GM18505 (cell line): ENCODE results near the gene PPP1R2.
"Not testable (repeated sequence)": the region's sequence is repeated elsewhere in the genome, so short reads cannot be mapped to it uniquely, and the experiment has no call there.

Experiments
- ATAC-seq: cut with Tn5 transposase; IDR thresholded peaks from one replicate; pipeline ENCODE4 v1.9.1; 2021; ENCODE audit not compliant: unreplicated experiment
- POLR2A ChIP-seq: IDR thresholded peaks from 4 replicates; pipeline ENCODE4 v1.6.1; 2011; ENCODE audit warnings: borderline replicate concordance; ENCODE audit not compliant: insufficient read depth, insufficient read length; ENCODE audit errors: extremely low read depth

The PPP1R2 gene

GRCh38 chr3:195540027-195540426 lies 3.1 kb downstream of the PPP1R2 start:
- TF ChIP-seq POLR2A, result no peak
- ATAC-seq, result no peak

DNA sequence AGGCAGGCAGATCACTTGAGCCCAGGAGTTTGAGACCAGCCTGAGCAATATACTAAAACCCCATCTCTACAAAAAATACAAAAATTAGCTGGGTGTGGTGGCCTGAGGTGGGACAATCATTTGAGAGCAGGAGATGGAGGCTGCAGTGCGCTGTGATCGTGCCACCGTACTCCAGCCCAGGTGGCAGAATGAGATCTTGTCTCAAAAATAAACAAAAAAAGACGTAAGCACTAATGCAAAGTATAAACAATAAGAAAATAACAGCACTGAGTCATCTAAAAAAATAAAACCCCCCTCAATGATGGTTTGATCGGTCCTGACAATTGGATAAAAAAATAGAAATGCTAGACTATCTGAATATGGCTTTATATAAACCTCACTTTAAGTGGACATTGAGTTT lies 3.6 kb downstream of the PPP1R2 start:
- TF ChIP-seq POLR2A, result no peak
- ATAC-seq, result no peak

GRCh38 chr3:195537995-195538394 lies 5.1 kb downstream of the PPP1R2 start:
- ATAC-seq, result peak; percentile 44
- TF ChIP-seq POLR2A, result no peak

DNA sequence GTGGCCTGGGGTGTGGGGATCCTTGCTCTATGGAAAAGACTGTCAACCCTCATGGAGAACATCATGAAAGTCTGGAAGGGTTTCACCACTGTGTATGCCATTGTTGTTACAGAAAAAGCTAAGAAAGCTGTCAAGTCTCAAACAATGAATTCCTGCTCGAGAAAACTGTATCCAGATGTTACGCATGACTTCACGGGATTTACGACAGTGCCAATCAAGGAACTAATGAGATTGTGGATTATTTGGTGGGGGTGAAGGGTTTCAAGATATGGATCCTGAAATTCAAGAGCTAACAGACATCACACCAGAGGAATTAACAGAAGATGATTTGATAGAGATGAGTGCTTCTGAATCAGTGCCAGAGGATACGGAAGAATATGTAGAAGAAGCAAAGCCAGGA lies 7.8 kb downstream of the PPP1R2 start:
- ATAC-seq, result no peak
- no peak for TF ChIP-seq POLR2A

DNA sequence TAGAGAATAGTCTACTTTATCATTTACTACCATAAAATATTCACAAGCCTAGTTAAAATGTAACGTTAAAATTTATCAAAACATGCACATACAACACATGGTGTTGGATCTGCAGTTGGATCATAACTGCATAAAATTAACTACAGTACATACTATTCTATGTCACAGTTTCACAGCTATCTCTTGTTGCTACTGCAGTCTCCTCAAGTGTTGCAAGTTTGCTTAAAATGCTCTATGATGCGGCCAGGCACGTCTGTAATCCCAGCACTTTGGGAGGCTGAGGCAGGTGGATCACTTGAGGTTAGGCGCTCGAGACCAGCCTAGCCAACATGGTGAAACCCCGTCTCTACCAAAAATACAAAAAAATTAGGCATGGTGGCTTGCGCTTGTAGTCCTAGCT lies 10.3 kb downstream of the PPP1R2 start:
- TF ChIP-seq POLR2A, result no peak
- ATAC-seq, result no peak

DNA sequence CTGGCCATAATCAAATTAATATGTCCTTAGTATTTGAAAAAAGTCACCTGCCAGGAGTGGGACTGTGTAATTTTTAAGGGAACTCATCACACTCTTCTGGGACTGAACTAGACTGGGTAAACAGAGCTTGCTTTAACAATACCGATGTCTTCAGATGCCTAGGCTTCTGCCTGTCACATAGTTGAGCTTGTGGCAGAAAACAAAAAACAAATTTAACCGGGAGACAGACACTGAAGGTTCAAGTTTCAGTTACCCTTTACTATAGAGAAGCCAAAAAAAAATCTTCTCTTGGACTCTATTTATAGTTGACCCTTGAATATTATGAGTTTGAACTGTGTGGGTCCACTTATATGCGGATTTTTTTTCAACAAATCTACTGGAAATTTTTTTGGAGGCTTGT lies 10.8 kb downstream of the PPP1R2 start:
- no peak for TF ChIP-seq POLR2A
- ATAC-seq, result no peak

DNA sequence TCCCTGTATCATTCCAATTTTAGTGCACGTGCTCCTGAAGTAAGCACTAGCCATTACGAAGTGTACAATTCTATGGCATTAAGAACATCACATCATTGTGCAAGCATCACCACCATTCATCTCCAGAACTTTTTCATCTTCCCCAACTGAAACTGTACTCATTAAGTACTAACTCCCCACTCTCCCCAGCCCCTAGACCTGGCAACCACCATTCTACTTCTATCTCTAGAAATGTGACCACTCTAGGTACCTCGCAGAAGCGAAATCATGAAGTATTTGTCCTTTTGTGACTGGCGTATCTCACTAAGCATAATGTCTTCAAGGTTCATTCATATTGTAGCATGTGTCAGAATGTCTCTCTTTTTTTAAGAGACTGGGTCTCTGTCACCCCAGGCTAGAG lies 11.4 kb downstream of the PPP1R2 start:
- ATAC-seq, result no peak
- TF ChIP-seq POLR2A, result no peak

DNA sequence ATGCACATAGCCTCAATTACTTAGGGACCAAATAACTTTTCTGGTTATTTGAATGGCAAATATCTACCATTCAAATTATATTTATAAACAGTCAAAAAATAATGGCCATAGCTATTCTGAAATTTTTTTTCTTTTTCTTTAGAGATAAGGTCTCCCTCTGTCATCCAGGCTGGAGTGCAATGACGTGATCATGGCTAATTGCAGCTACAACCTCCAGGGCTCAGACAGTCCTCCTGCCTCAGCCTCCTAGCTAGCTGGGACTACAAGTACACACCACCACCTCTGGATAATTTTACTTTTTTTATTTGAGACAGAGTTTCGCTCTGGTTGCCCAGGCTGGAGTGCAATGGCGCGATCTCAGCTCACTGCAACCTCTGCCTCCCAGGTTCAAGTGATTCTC lies 16.6 kb downstream of the PPP1R2 start:
- TF ChIP-seq POLR2A, result no peak

DNA sequence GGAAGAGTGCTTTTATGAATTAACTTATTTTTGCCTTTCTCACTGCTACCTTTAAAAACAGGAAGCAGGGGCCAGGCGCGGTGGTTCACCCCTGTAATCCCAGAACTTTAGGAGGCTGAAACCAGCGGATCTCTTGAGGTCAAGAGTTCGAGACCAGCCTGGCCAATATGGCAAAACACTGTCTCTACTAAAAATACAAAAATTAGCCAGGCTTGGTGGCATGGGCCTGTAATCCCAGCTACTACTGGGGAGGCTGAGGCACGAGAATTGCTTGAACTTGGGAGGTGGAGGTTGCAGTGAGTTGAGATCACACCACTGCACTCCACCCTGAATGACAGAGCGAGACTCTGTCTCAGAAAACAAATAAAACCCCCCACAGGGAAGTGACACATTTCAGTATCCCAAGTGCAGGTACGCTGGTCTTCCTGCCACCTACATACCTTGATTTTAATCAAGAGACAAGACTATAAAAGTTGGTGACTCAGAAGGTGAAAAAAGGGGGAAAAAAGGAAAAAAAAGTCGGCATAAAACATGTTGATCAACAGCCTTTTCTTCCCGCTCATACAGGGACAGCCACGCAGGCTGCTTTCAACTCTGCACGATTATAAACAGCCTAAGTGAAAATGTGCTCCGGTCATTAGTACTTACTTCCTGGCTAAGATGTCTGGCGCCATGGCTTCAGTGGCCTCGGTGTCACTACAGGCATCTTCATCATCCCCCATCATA lies 18.8 kb downstream of the PPP1R2 start:
- no peak for TF ChIP-seq POLR2A
- no peak for ATAC-seq

More for the DNA sequence above, 16.6 kb downstream of the PPP1R2 start:
- ATAC-seq, result no peak

DNA sequence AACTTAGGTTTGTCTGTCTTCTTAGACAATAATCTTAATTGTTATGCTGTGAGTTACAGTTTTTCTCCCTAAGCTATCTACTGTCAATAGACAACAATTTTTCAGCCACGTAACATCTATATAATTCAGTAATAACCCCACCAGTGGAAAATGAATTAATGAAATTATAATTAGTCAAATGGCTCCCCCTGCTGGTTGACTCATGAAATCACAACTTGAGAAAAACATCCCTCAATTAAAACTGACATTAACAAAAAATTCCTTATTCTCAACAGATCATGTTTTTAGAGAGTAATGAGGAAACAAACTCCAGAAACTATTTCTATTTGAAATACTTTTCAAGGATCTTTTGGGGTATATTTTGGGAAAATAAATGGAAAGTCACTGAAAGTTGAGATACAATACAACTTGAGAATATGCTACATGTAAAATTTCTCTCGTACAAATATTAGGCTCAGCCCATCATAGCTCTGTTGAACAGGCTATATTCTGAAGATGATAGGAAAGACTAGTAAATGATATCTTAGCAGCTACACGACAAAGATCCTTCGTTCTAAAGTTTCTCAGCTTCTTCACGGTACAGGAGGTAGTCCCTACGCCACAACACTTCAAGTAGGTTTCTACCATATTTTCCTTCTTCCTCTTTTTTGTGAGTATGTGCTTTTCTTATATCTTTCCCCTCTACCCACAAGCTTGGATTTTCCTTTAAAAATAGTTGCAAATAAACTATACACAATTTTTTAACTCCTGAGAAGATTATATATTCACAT lies 20.7 kb downstream of the PPP1R2 start:
- no peak for ATAC-seq
- TF ChIP-seq POLR2A, result no peak

GRCh38 chr3:195517030-195517429 lies 26.1 kb downstream of the PPP1R2 start:
- TF ChIP-seq POLR2A, result no peak

DNA sequence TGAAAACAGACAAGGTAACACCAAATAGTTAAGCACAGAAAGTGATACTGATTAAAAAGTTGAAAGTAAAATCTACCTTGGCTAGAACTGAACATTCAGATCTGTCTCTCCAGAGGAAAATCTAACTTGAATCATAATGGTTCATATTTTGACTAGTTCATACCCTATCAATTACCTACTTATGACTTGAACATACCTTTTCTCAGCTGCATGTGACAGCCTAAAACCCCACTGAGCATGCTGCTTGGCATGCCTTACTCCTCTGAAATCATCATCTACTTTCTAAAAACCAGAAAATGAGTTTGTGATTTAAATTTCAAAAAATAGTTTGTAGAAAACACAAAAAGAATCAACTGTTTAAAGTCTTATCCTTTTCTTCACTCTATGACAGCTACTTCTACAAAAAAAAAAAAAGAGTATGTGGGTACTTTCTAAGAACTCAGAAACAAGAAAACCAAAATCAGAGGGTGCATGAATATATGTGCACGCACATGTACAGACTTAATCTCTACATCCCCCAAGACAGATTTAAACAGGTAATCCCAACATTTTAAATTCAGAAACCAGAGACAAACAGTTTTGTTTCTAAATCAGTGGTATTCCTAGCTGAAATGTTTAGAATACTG lies 28.4 kb downstream of the PPP1R2 start:
- ATAC-seq, result not testable (repeated sequence)

More at GRCh38 chr3:195517030-195517429, 26.1 kb downstream of the PPP1R2 start:
- ATAC-seq, result no peak

- no peak for ATAC-seq
- TF ChIP-seq POLR2A, result no peak
Measured at GRCh38 chr3:195512798-195513345, 30.3 kb downstream of the PPP1R2 start.
